Activated gamma-delta T cell (primary cell): ENCODE measurements around the gene HIF3A.
"Not testable (repeated sequence)": the region's sequence is repeated elsewhere in the genome, so short reads cannot be mapped to it uniquely, and the experiment has no call there.

Experiments used
- DNase-seq: peaks from one replicate; lab custom pipeline; 2025; lab: John Stamatoyannopoulos, UW
- total RNA-seq, 2 donors: gene quantifications; one replicate each; lab custom pipeline; 2026; lab: John Stamatoyannopoulos, UW

Gene HIF3A
- 0 to 0.09 reads per million in 2 donors for total RNA-seq

GRCh38 chr19:46296722-46297461 is at the start of gene HIF3A:
TSS of gene HIF3A (plus strand) at chr19:46297042. CDS start at chr19:46297077, 35 bp downstream.
- DNase-seq, result no peak

GRCh38 chr19:46250076-46250735 is 46.6 kb upstream of the HIF3A start:
- DNase-seq, result no peak

- DNase-seq, result no peak
Observed at GRCh38 chr19:46251416-46251815, 45.4 kb upstream of the HIF3A start.

GRCh38 chr19:46254776-46255175 is 42.1 kb upstream of the HIF3A start:
- DNase-seq, result no peak

- DNase-seq, result no peak
Observed at GRCh38 chr19:46256855-46257254, 40.0 kb upstream of the HIF3A start.

- not testable (repeated sequence) for DNase-seq
Observed at GRCh38 chr19:46261501-46261900, 35.3 kb upstream of the HIF3A start.

GRCh38 chr19:46262684-46263296 is 34.1 kb upstream of the HIF3A start:
- not testable (repeated sequence) for DNase-seq

GRCh38 chr19:46264801-46265200 is 32.0 kb upstream of the HIF3A start:
- DNase-seq, result not testable (repeated sequence)

- DNase-seq, result no peak
Observed at GRCh38 chr19:46265217-46265828, 31.5 kb upstream of the HIF3A start.

GRCh38 chr19:46269101-46269500 is 27.7 kb upstream of the HIF3A start:
- no peak for DNase-seq

GRCh38 chr19:46270521-46271256 is 26.2 kb upstream of the HIF3A start:
- no peak for DNase-seq

- no peak for DNase-seq
Observed at GRCh38 chr19:46271481-46272197, 25.2 kb upstream of the HIF3A start.

GRCh38 chr19:46273931-46274330 is 22.9 kb upstream of the HIF3A start:
- DNase-seq, result not testable (repeated sequence)

GRCh38 chr19:46279177-46279576 is 17.7 kb upstream of the HIF3A start:
- no peak for DNase-seq

GRCh38 chr19:46283771-46284170 is 13.1 kb upstream of the HIF3A start:
- no peak for DNase-seq

GRCh38 chr19:46284635-46285034 is 12.2 kb upstream of the HIF3A start:
- DNase-seq, result no peak

GRCh38 chr19:46287585-46287984 is 9.3 kb upstream of the HIF3A start:
- no peak for DNase-seq

- DNase-seq, result no peak
Observed at GRCh38 chr19:46288896-46289588, 7.8 kb upstream of the HIF3A start.

GRCh38 chr19:46289724-46290619 is 6.9 kb upstream of the HIF3A start:
- DNase-seq, result no peak
